Measurements from ENCODE around the gene ELFN1.

DNA sequence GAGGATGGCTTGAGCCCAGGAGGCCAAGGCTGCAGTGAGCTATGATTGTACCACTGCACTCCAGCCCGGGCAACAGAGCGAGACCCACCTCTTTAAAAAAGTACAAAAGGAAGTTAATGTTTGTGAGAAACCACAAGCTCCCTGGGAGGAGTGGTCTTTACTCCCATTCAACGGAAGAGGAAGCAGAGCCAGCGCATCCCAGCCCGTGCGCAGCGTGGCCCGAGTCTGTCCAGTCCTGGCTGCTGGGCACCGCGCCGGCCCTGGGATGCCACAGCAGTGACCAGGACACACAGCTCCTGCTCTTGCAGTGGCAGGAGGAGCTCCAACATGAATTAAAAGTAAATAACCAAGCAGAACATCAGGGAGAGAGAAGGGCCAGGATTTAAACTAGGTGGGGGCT is 68.4 kb downstream of the ELFN1 start:
- no peak for TF ChIP-seq CTCF (IDR thresholded peaks at IDR 0.05 in 2 of 3, conservative IDR thresholded peaks at IDR 0.05 in 1 of 3; ENCODE audit: insufficient read depth in 2 of 3, low read depth in 1 of 3, low read length in 3 of 3)
- no peak for TF ChIP-seq SP2 (IDR thresholded peaks at IDR 0.05; ENCODE audit: extremely low read depth, low read depth, low read length, poor library complexity, severe bottlenecking)
- no peak for TF ChIP-seq BRCA1 (IDR thresholded peaks at IDR 0.05)
- TF ChIP-seq BRCA1 (CRISPR knock-in tag; IDR thresholded peaks at IDR 0.05), result no peak
- no peak for TF ChIP-seq BRF2 (IDR thresholded peaks at IDR 0.05; ENCODE audit: borderline replicate concordance, insufficient read depth, insufficient read length)
- no peak for TF ChIP-seq BHLHE40 (IDR thresholded peaks at IDR 0.05; ENCODE audit: low read length)
- TF ChIP-seq ARNT (IDR thresholded peaks at IDR 0.05), result no peak
- no peak for TF ChIP-seq DIDO1 (tag; IDR thresholded peaks at IDR 0.05; ENCODE audit: low read depth)
- no peak for TF ChIP-seq ZNF224 (CRISPR knock-in tag; IDR thresholded peaks at IDR 0.05)
- TF ChIP-seq TEAD4 (IDR thresholded peaks at IDR 0.05; ENCODE audit: low read length), result no peak
- TF ChIP-seq TEAD4 (CRISPR knock-in tag; IDR thresholded peaks at IDR 0.05; ENCODE audit: borderline replicate concordance), result no peak
